Endothelial cell of umbilical vein (primary cell): ENCODE data around the gene CCL13. TPM values are rescaled to one million over a fixed set of nuclear protein-coding genes. Genes with fewer than 3 reads are reported as not detected.

Source experiments
- BruUV-seq: library from RNA; stranded (reverse); fragments of 400-500 nt; replicated peaks from 2 replicates; lab custom pipeline; 2021; lab: Mats Ljungman, UMichigan
- CTCF ChIA-PET: fragments of 300-600, 350-600 bp; sonication (Branson Sonifier 250); formaldehyde crosslinking; loops from one replicate; lab custom pipeline; 2021; ENCODE audit warnings: antibody characterized with exemption, inconsistent platforms; lab: Charles Lee
- POLR2A ChIA-PET: fragments of 300-600, 350-600 bp; sonication (Branson Sonifier 250); formaldehyde crosslinking; loops from one replicate; lab custom pipeline; 2021; ENCODE audit warnings: antibody characterized with exemption, inconsistent platforms; lab: Charles Lee
- DNase-seq: peaks from one replicate; pipeline ENCODE4 v3.0.0-alpha.2; 2011; ENCODE audit warnings: low read depth, low spot score
- FAIRE-seq: peaks from 2 replicates; lab custom pipeline; 2011; peaks lifted over from hg19 to GRCh38; lab: Jason Lieb, UNC
- H2AFZ ChIP-seq: 2 replicates; pipeline ENCODE4 v1.6.0; 2012; ENCODE audit warnings: low read depth, low read length, control low read depth, inconsistent platforms
- H3K27ac ChIP-seq: 2 replicates; pipeline ENCODE4 v1.5.1; 2011; ENCODE audit warnings: low read depth, mild to moderate bottlenecking, control low read depth, low read length, moderate library complexity; ENCODE audit not compliant: insufficient read depth
- H3K27me3 ChIP-seq, 2 experiments: 2 replicates each; pipeline versions ENCODE4 v1.6.0 to v1.6.1; 2011; ENCODE audit warnings: low read length in 2 of 2, mixed read lengths in 1 of 2; ENCODE audit not compliant: control insufficient read depth in 2 of 2, insufficient read depth in 2 of 2
- H3K36me3 ChIP-seq, 2 experiments: 2 replicates in 1 of 2; 3 replicates in 1 of 2; pipeline ENCODE4 v1.5.1; 2011; ENCODE audit warnings: low read length in 2 of 2, mild to moderate bottlenecking in 1 of 2, moderate library complexity in 1 of 2; ENCODE audit not compliant: control insufficient read depth in 2 of 2, insufficient read depth in 2 of 2; ENCODE audit errors: extremely low read depth in 1 of 2
- H3K4me1 ChIP-seq: 3 replicates; pipeline ENCODE4 v1.5.1; 2011; ENCODE audit warnings: mild to moderate bottlenecking, low read length; ENCODE audit not compliant: control insufficient read depth, insufficient read depth; ENCODE audit errors: extremely low read depth
- H3K4me2 ChIP-seq: 2 replicates; pipeline ENCODE4 v1.6.1; 2011; ENCODE audit warnings: low read length, control low read depth, mixed read lengths; ENCODE audit not compliant: insufficient read depth
- H3K4me3 ChIP-seq, 3 experiments: fragments of 200-600 bp in 1 of 3; sonication (generic), shearing (Covaris generic) in 1 of 3; replicated peaks in 1 of 3; 2 replicates each; pipeline ENCODE4 v1.5.1; 2011 to 2016; ENCODE audit warnings: control low read depth in 3 of 3, low read length in 3 of 3, mild to moderate bottlenecking in 2 of 3, inconsistent platforms in 1 of 3, low read depth in 1 of 3, moderate library complexity in 1 of 3; ENCODE audit not compliant: insufficient read depth in 1 of 3
- H3K79me2 ChIP-seq: 2 replicates; pipeline ENCODE4 v1.6.0; 2012; ENCODE audit warnings: low read length, inconsistent platforms; ENCODE audit not compliant: control insufficient read depth, insufficient read depth
- H3K9ac ChIP-seq: replicated peaks from 2 replicates; pipeline ENCODE3; 2011; ENCODE audit warnings: low read length, control low read depth; ENCODE audit not compliant: insufficient read depth; ENCODE audit errors: extremely low read depth
- H3K9me1 ChIP-seq: replicated peaks from 3 replicates; pipeline ENCODE4 v1.6.0; 2011; ENCODE audit warnings: mild to moderate bottlenecking, low read length; ENCODE audit not compliant: control insufficient read depth, insufficient read depth; ENCODE audit errors: extremely low read depth
- H3K9me3 ChIP-seq: replicated peaks from 2 replicates; pipeline ENCODE4 v1.5.1; 2012; ENCODE audit warnings: low read length, inconsistent platforms; ENCODE audit not compliant: control insufficient read depth, insufficient read depth
- H4K20me1 ChIP-seq: replicated peaks from 2 replicates; pipeline ENCODE3; 2011; ENCODE audit warnings: mild to moderate bottlenecking, low read length; ENCODE audit not compliant: control insufficient read depth, insufficient read depth; ENCODE audit errors: extremely low read depth
- CTCF ChIP-seq, 2 donors: IDR thresholded peaks; 1 replicate in 1 of 2; 2 replicates in 1 of 2; pipeline ENCODE4 v1.5.1; 2011; ENCODE audit warnings: low read length in 2 of 2, mild to moderate bottlenecking in 2 of 2, moderate library complexity in 2 of 2, control low read depth in 1 of 2, inconsistent platforms in 1 of 2, low read depth in 1 of 2; ENCODE audit not compliant: insufficient read depth in 1 of 2; ENCODE audit errors: extremely low read depth in 1 of 2
- EZH2 ChIP-seq: IDR thresholded peaks from 2 replicates; pipeline ENCODE4 v1.6.1; 2012; ENCODE audit warnings: borderline replicate concordance, low read depth, mild to moderate bottlenecking, moderate library complexity, low read length, inconsistent platforms; ENCODE audit not compliant: severe bottlenecking
- FOS ChIP-seq: IDR thresholded peaks from 2 replicates; pipeline ENCODE4 v1.6.1; 2011; ENCODE audit warnings: mild to moderate bottlenecking, low read length, moderate library complexity, borderline replicate concordance; ENCODE audit not compliant: insufficient read depth
- GATA2 ChIP-seq: IDR thresholded peaks from 2 replicates; pipeline ENCODE4 v1.7.0; 2011; ENCODE audit warnings: low read depth, mild to moderate bottlenecking, moderate library complexity, mixed read lengths, low read length; ENCODE audit not compliant: insufficient read length, insufficient read depth
- JUN ChIP-seq: IDR thresholded peaks from 2 replicates; pipeline ENCODE4 v1.6.1; 2011; ENCODE audit warnings: borderline replicate concordance, low read depth; ENCODE audit not compliant: insufficient read length, insufficient read depth
- MAX ChIP-seq: IDR thresholded peaks from 2 replicates; pipeline ENCODE4 v1.6.1; 2011; ENCODE audit not compliant: insufficient read depth, insufficient read length
- MYC ChIP-seq: IDR thresholded peaks from one replicate; pipeline ENCODE4 v1.6.1; 2011; ENCODE audit warnings: mild to moderate bottlenecking, low read depth, low read length
- POLR2A ChIP-seq: IDR thresholded peaks from 2 replicates; pipeline ENCODE4 v1.6.1; 2012; ENCODE audit warnings: low read depth, mild to moderate bottlenecking, control low read depth, low read length
- POLR2AphosphoS5 ChIP-seq: IDR thresholded peaks from 2 replicates; pipeline ENCODE4 v1.6.1; 2012; ENCODE audit warnings: low read depth, mild to moderate bottlenecking, control low read depth, low read length, moderate library complexity; ENCODE audit not compliant: insufficient read depth
- dilution Hi-C: fragments of 300-500 bp; cut with MboI; formaldehyde crosslinking; loops from one replicate; pipeline ENCODE4 v1.15.0; 2019; ENCODE audit warnings: low sequenced_read_pairs; ENCODE audit not compliant: extremely low pct_ligation_motif_present
- intact Hi-C: fragments of 100-400 bp; cut with micrococcal nuclease; formaldehyde crosslinking; loops from one replicate; pipeline ENCODE4 v1.10.0; 2022
- polyA plus RNA-seq, 4 experiments: library from polyadenylated mRNA; depleted of rRNA in 3 of 4; stranded (reverse) in 3 of 4; unstranded in 1 of 4; fragments of >200 nt; gene quantifications; 2 replicates each; pipeline versions ENCODE4 v1.2.1 to v1.2.3, GENCODE V29; 2011 to 2012; ENCODE audit warnings: missing spikeins in 1 of 4
- total RNA-seq: library from RNA; stranded (reverse); gene quantifications from 2 replicates; pipeline ENCODE4 v1.2.3, GENCODE V29; 2021

CCL13 gene
- total and polyA plus RNA-seq, 2 donors (not counting 3 experiments of a cell fraction or from before 2014, with no cell fraction given) = not detected

GRCh38 chr17:34368196-34368945, 12.1 kb downstream of the CCL13 start:
- no TSS peak for BruUV-seq
- H3K9me1 ChIP-seq = no peaks in the 10 kb centered on the region
- CTCF ChIA-PET = interaction anchor here (0.8 to 2.6 kb wide), 5 partner anchors 14 to 197 kb away, joined by 3 to 7 read pairs (median 5); no protein-coding TSS in a partner anchor
- FAIRE-seq (no peak), DNase-seq (no peak)
- dilution Hi-C loops = no loop called here
- POLR2A ChIA-PET = no interaction called here
- H3K4me3 ChIP-seq = no peak overlapping the region
- no peaks in the 10 kb centered on the region for H4K20me1 ChIP-seq
- H3K79me2 ChIP-seq = no peaks in the 10 kb centered on the region
- no peak overlapping the region for H3K4me2 ChIP-seq
- no peak overlapping the region for H3K27ac ChIP-seq
- intact Hi-C loops = no loop called here
- no peak overlapping the region for H2AFZ ChIP-seq
- TF ChIP-seq GATA2 (no peak), POLR2AphosphoS5 (no peak), MAX (no peak), FOS (no peak), JUN (no peak), POLR2A (no peak), EZH2 (no peak), MYC (no peak), CTCF (IDR thresholded peaks at IDR 0.05; ENCODE audit: extremely low read depth in 1 of 2, insufficient read depth in 1 of 2, low read depth in 1 of 2, low read length in 2 of 2) (no peak)
- H3K27me3 ChIP-seq = peaks cover 0 to 2% of the 10 kb centered on the region in 2 experiments
- peaks cover 8% of the 10 kb centered on the region for H3K4me1 ChIP-seq
- no peak overlapping the region for H3K9ac ChIP-seq
- no peaks in the 10 kb centered on the region for H3K9me3 ChIP-seq
- H3K36me3 ChIP-seq = no peaks in the 10 kb centered on the region
